ENCODE results near the gene TP63.
"Not testable (repeated sequence)": the region's sequence is repeated elsewhere in the genome, so short reads cannot be mapped to it uniquely, and the experiment has no call there.

Gene TP63

GRCh38 chr3:189626286-189626685, 4.9 kb upstream of the TP63 start:
- no peak for DNase-seq

DNA sequence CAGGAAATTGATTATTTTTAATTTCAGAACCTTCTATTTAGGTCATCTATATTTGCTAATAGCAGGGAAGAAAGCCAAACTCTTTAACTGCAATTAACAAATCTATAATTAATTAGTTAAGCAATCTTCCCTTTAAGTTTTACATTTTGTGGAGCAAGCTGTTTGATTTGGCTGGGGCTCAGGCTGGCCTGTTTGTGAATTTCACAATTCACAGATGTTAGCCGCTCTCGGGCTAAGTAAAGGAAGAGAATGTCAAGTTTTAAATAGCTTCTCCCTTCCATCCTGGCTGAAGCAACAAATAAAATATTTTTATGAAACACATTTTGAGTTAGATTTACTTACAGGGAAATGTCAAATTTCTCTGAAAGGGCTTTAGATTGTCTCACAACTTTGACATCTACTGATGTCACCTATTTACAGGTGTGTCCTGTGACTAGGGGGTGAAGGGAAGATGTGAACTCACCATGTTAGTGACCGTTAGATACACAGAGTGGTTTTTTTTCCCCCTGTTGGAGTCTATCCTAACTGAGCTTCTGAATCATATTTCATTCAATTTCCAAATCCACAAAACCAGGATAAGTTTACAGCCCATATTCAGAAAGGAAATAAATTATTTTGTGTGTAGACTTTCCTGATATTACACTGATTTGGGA, 1.3 kb upstream of the TP63 start:
- no peak for DNase-seq

DNA sequence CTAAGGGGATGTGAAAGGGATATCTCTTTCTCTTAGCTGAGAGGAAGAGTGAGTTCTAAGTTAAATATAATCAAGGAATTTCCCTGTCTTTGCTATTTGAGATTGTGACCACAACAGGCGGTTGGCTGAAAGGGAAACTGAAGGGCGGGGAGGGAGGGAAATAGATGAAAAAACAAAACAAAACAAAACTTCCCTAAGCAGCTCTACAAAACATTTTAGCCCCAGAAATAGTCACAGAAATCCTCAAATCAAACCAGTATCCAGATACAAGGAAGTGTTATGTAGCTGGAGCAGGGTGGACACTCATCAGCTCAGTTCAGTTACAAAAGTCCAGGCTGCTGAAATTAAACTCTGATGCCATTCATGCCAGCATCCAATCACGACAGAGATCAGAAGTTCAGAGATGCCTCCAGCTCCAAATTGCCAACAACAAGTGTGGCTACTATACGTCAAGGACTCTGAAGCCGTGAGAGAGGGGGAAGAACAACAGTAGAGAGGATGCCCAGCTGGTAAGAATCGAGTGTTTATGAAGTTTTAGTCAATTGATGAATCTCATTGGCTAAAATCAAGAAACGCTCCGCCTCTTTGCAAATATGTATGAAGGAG, 319 bp upstream of the TP63 start:
- no peak for DNase-seq

GRCh38 chr3:189631409-189631808, 220 bp downstream of the TP63 start:
- no peak for DNase-seq

DNA sequence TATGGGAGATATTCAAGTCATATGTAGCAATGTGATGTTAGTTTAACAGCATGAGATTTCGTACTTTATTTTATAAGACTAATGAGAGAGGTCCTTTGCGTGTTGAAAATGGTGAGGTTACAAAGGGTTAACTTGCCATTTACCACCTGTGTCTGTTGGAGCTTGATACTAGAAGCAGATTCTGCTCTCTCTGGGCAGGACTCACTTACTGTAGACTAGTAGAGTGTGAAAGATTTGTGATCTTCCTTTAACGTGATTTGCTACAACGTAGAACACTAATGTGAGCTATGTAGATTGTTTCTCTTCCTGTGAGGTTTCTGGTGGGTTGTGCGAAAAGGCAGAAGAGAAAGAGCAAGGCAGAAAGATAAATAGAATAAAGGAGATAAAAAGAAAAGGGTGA, 1.1 kb downstream of the TP63 start:
- DNase-seq: no peak

- DNase-seq: no peak
Measured at GRCh38 chr3:189635339-189635738, 4.2 kb downstream of the TP63 start.

DNA sequence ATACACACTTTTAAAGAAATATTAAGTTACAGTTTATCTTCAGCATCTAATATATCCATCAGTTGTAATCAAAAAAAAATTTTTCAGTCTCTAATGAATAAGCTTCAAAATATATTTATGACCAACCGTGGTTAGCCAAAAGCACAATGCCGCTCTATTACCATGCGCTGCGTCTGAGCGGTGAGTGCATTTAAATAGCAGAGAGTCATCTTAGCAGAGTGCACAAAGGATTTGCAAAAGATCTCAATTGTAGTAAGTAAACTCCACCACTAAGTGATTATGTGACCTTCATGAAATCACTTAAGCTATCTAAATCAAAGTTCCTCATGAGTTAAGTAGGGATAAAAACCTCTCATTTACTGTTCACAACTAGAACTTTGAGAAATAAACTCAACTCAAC, 4.9 kb downstream of the TP63 start:
- no peak for DNase-seq

DNA sequence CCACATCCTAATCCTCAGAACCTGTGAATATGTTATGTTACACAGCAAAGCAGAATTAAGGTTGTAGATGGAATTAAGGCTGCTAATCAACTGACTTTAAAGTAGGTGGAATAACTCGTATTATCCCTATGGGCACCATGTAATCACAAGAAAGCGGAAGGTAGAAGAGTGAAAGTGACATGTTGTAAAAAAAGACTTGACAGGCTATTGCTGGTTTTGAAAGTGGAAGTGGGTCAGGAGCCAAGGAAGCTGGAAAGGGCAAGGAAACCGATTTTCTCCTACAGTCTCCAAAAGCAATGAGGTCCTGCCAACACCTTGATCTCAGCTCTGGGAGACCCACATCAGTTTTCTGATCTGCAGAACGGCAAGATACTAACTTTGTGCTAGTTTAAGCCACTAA, 6.6 kb downstream of the TP63 start:
- DNase-seq: no peak

DNA sequence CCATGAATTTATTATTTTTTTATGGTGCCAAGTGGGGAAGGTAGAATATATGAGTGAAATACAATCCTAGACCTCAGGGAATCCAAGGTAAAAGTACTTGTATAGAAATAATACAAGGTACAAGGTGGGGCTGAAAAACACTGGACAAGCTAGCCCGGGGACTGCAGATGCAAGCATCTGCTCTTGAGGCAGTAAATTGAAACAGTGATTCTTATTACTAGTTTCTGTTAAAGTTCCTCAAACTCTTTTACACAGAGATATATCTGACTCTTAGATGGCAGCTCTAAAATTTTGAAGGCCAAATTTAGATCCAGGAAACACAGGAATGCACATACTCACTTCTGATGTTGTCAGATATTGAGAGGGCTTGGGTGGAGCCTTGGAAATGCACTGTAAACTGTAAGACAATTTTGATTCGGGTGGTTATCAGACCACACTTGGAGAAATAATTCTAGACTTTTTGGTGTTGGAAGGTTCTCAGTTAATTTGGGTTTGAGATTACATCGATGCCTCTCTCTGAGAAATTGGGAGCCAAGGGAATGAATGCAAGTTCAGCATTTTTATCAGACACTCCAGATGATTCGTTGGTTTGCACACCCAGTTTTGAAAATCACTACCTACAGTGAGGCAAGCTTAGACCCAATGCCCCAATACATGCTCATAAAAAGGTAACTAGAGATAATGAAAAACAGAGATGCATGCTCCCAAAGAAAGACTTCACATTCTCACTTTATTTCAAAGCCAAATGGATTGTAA, 7.3 kb downstream of the TP63 start:
- no peak for DNase-seq

GRCh38 chr3:189641776-189642175, 10.6 kb downstream of the TP63 start:
- DNase-seq: no peak

DNA sequence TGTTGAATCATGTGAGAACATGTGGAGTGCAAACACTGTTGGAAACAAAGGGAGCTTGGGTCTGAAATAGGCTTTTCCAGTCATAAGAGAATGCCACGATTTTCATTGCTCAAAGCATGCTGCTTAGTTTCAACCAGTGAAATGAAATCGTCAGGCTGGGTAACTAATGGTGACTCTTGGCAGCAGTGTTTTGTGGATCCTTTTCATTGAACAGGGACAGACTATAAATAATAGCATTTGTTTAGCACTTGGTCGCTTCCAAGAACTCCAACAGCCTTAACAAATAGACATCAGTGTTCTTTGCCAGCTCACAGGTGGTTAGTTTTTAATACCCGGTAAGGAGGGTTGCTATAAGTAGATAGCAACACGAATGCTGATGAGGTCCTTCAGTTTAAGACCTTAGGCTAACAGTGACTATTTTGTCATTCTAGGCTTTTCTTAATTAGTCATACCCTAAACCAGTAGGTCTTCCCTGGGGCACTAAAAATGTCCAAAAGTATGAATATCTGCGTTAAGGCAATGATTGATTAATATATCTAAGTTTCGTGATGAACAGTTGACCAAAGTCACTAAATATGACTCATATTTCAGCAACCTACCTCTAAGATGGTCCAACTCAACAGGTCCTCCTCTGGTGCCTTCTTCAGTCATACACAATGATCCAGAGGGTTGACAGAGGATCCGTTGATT, 15.8 kb downstream of the TP63 start:
- DNase-seq: no peak

- no peak for DNase-seq
Measured at GRCh38 chr3:189652042-189652441, 20.9 kb downstream of the TP63 start.

DNA sequence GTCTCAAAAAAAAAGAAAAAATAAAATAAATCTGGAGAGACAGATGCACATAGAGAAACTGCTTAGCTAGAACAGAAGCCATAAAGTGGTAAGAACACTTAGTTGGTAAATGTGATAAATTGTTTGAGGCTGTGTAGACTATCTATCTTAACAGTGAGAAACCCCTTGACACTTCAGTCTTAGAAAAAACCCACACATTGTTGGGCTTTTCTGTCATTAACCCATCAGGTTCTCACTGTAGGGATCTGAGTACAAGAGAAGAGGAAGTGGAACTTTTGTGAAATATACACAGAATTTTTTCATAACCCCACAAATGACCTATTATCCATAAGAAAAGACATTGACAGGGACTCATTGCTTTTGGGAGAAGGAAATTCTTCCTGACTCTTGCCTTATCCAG, 24.4 kb downstream of the TP63 start:
- DNase-seq: no peak

GRCh38 chr3:189659571-189659970, 28.4 kb downstream of the TP63 start:
- no peak for DNase-seq

- DNase-seq: peak; percentile 75
Measured at GRCh38 chr3:189664311-189664710, 33.1 kb downstream of the TP63 start.

DNA sequence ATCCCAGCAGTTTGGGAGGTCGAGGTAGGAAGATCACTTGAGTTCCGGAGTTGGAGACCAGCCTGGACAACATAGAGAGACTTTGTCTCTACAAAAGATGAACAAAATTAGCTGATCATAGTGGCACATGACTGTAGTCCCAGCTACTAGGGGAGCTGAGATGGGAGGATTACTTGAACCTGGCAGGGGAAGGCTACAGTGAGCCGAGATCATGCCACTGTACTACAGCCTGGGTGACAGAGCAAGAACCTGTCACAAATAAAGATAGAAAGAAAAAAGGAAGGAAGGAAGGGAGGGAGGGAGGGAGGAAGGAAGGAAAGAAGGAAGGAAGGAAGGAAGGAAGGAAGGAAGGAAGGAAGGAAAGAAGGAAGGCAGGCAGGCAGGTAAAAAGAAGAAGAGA, 41.2 kb downstream of the TP63 start:
- DNase-seq: not testable (repeated sequence)

GRCh38 chr3:189673535-189673934, 42.3 kb downstream of the TP63 start:
- no peak for DNase-seq

- DNase-seq: no peak
Measured at GRCh38 chr3:189674249-189674913, 43.2 kb downstream of the TP63 start.

DNA sequence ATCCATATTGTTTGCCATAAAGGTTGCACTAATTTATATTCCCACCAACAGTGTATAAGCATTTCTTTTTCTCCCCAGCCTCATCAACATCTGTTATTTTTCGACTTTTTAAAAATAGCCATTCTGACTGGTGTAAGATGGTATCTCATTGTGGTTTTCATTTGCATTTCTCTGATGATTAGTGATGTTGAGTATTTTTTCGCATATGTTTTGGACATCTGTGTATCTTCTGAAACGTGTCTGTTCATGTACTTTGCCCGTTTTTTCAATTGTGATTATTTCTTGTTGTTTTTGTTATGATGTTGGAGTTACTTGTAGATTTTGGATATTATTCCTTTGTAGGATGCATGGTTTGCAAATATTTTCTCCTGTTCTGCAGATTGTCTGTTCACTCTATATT, 46.5 kb downstream of the TP63 start:
- DNase-seq: peak; percentile 25

GRCh38 chr3:189680723-189681122, 49.5 kb downstream of the TP63 start:
- DNase-seq: no peak

DNA sequence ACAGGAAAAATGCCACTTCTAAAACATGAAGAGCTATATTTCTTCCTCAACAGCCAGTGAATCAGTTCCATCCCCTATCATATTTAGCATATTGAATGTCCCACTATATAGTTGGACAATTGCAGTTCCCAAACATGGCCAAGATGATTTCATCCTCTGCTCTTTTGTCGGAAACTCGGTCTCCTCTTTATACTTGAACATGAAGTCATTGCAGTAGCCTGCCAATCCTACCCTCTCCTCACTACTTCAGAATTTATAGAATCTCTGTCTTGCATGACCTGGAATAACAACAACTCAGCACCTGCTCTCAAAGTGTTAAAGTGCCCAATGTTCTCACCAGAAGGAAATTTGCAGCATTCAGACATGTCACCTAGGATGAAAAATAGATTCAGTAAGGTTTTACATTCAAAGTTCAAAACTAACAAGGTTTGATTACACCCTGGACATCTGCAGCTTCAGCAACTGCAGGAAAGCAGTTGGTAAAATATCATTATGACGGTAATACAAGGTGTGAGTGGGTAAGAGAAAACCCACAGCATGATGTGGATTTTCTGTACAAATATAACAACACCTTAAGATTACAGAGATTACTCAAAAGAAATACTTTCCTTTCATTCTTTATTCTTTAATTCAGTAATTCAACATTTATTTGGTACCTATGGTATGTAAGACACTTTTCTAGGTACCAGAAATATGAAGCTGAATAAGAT, 52.5 kb downstream of the TP63 start:
- DNase-seq: no peak

DNA sequence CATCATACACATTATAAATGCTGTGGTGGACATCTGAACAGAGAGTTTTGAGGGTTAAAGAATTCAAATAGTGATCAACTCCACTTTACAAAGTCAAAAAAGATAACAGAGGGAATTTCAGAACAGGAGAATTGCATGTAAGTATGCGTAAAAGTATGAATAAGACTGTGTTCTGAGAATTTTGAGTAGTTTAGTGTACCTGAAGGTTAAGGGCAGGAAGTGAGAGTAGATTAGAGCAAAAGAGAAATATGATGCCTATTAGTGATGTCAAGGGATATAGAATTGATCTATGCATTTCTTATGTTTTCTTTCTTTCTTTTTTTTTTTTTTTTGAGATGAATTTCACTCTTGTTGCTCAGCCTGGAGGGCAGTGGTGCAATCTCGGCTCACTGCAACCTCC, 53.1 kb downstream of the TP63 start:
- DNase-seq: no peak

GRCh38 chr3:189685291-189685690, 54.1 kb downstream of the TP63 start:
- DNase-seq: no peak

Measured in NCI-H2171 (cell line).